Measurements from ENCODE around the gene PRM1. TPM values are rescaled to one million over a fixed set of nuclear protein-coding genes. Genes with fewer than 3 reads are reported as not detected.

The PRM1 gene
- total and polyA plus RNA-seq, 2 of the 13 experiments (the other 11 are each of a cell fraction or from before 2014, with no cell fraction given) = not detected

- TF ChIP-seq ZNF841 (CRISPR knock-in tag; IDR thresholded peaks at IDR 0.05; ENCODE audit: borderline replicate concordance) (no peak), ZNF772 (CRISPR knock-in tag; IDR thresholded peaks at IDR 0.05) (no peak), LCORL (IDR thresholded peaks at IDR 0.05) (no peak), LCORL (CRISPR knock-in tag; IDR thresholded peaks at IDR 0.05) (peak; percentile 92; the same call in 1 of the 2 replicates), PHF21A (CRISPR knock-in tag; IDR thresholded peaks at IDR 0.05) (no peak; the same call in 1 of the 2 replicates), ZNF331 (CRISPR knock-in tag; IDR thresholded peaks at IDR 0.05) (no peak; the same call in 1 of the 2 replicates), RCOR2 (CRISPR knock-in tag; IDR thresholded peaks at IDR 0.05) (0 out of 2 replicates have a peak, but pooled peaks have one; percentile 41), FOXP1 (IDR thresholded peaks at IDR 0.05) (no peak), FOXP1 (CRISPR knock-in tag; IDR thresholded peaks at IDR 0.05) (peak; percentile 54), TBP (CRISPR knock-in tag; IDR thresholded peaks at IDR 0.05) (no peak), HNRNPLL (IDR thresholded peaks at IDR 0.05; ENCODE audit: low read depth, low read length, poor library complexity, severe bottlenecking) (peak; percentile 52), GABPA (IDR thresholded peaks at IDR 0.05; ENCODE audit: low read depth, low read length) (no peak), GABPA (CRISPR knock-in tag; IDR thresholded peaks at IDR 0.05; ENCODE audit: low read depth) (no peak), NR1H2 (CRISPR knock-in tag; IDR thresholded peaks at IDR 0.05; ENCODE audit: borderline replicate concordance, low read depth) (no peak)
- TF ChIP-seq, protein P1, sequence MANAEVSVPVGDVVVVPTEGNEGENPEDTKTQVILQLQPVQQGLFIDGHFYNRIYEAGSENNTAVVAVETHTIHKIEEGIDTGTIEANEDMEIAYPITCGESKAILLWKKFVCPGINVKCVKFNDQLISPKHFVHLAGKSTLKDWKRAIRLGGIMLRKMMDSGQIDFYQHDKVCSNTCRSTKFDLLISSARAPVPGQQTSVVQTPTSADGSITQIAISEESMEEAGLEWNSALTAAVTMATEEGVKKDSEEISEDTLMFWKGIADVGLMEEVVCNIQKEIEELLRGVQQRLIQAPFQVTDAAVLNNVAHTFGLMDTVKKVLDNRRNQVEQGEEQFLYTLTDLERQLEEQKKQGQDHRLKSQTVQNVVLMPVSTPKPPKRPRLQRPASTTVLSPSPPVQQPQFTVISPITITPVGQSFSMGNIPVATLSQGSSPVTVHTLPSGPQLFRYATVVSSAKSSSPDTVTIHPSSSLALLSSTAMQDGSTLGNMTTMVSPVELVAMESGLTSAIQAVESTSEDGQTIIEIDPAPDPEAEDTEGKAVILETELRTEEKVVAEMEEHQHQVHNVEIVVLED (CRISPR knock-in tag; IDR thresholded peaks at IDR 0.05; ENCODE audit: borderline replicate concordance) = peak; percentile 18
- TF ChIP-seq, protein P2, sequence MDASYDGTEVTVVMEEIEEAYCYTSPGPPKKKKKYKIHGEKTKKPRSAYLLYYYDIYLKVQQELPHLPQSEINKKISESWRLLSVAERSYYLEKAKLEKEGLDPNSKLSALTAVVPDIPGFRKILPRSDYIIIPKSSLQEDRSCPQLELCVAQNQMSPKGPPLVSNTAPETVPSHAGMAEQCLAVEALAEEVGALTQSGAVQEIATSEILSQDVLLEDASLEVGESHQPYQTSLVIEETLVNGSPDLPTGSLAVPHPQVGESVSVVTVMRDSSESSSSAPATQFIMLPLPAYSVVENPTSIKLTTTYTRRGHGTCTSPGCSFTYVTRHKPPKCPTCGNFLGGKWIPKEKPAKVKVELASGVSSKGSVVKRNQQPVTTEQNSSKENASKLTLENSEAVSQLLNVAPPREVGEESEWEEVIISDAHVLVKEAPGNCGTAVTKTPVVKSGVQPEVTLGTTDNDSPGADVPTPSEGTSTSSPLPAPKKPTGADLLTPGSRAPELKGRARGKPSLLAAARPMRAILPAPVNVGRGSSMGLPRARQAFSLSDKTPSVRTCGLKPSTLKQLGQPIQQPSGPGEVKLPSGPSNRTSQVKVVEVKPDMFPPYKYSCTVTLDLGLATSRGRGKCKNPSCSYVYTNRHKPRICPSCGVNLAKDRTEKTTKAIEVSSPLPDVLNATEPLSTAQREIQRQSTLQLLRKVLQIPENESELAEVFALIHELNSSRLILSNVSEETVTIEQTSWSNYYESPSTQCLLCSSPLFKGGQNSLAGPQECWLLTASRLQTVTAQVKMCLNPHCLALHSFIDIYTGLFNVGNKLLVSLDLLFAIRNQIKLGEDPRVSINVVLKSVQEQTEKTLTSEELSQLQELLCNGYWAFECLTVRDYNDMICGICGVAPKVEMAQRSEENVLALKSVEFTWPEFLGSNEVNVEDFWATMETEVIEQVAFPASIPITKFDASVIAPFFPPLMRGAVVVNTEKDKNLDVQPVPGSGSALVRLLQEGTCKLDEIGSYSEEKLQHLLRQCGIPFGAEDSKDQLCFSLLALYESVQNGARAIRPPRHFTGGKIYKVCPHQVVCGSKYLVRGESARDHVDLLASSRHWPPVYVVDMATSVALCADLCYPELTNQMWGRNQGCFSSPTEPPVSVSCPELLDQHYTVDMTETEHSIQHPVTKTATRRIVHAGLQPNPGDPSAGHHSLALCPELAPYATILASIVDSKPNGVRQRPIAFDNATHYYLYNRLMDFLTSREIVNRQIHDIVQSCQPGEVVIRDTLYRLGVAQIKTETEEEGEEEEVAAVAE (CRISPR knock-in tag; IDR thresholded peaks at IDR 0.05; ENCODE audit: borderline replicate concordance) = no peak; the same call in 1 of the 2 replicates
These were observed 27.6 kb upstream of the PRM1 start (continued) for GRCh38 chr16:11308493-11309283.
